HepG2 (cell line): ENCODE data around the gene DNMT1. TPM values are rescaled to one million over a fixed set of nuclear protein-coding genes. Genes with fewer than 3 reads are reported as not detected.

Experiments used
- AHDC1 ChIP-seq: sonication (generic); formaldehyde crosslinking; IDR thresholded peaks from 2 replicates; pipeline ENCODE4 v1.5.1; 2020; ENCODE audit warnings: mild to moderate bottlenecking, missing genetic modification reagents, borderline replicate concordance
- BORCS8-MEF2B ChIP-seq: sonication (generic); formaldehyde crosslinking; IDR thresholded peaks from 2 replicates; pipeline ENCODE4 v1.8.0; 2022; ENCODE audit warnings: mild to moderate bottlenecking, missing genetic modification reagents
- DRAP1 ChIP-seq: IDR thresholded peaks from 2 replicates; pipeline ENCODE4 v1.6.1; 2016; ENCODE audit warnings: missing genetic modification reagents, missing compliant biosample characterization
- HDAC6 ChIP-seq: fragments of 200-600 bp; sonication (generic); IDR thresholded peaks from 2 replicates; pipeline ENCODE4 v1.7.0; 2017; ENCODE audit warnings: mild to moderate bottlenecking, antibody characterized with exemption, low read length, low read depth
- HOXA7 ChIP-seq: sonication (generic); formaldehyde crosslinking; IDR thresholded peaks from 2 replicates; pipeline ENCODE4 v1.8.1; 2022; ENCODE audit warnings: mild to moderate bottlenecking, missing genetic modification reagents, moderate library complexity
- JUND ChIP-seq: sonication (generic); formaldehyde crosslinking; IDR thresholded peaks from 2 replicates; pipeline ENCODE4 v1.8.0; 2022; ENCODE audit warnings: mild to moderate bottlenecking, missing genetic modification reagents
- KAT2B ChIP-seq: fragments of 150-350 bp; IDR thresholded peaks from 2 replicates; pipeline ENCODE4 v1.6.1; 2014; ENCODE audit warnings: low read depth, low read length, borderline replicate concordance
- MATR3 ChIP-seq: sonication (generic); formaldehyde crosslinking; IDR thresholded peaks from 2 replicates; pipeline ENCODE4 v1.4.0; 2020; ENCODE audit warnings: missing genetic modification reagents
- MLXIP ChIP-seq: sonication (generic); formaldehyde crosslinking; IDR thresholded peaks from 2 replicates; pipeline ENCODE4 v1.9.0; 2021; ENCODE audit warnings: missing genetic modification reagents, borderline replicate concordance
- MTF2 ChIP-seq: sonication (generic); formaldehyde crosslinking; IDR thresholded peaks from 2 replicates; pipeline ENCODE4 v1.5.0; 2020; ENCODE audit warnings: missing genetic modification reagents, borderline replicate concordance
- NCOA1 ChIP-seq: sonication (generic); formaldehyde crosslinking; IDR thresholded peaks from 2 replicates; pipeline ENCODE4 v1.9.0; 2021; ENCODE audit warnings: missing genetic modification reagents
- NFKBIZ ChIP-seq: IDR thresholded peaks from 2 replicates; pipeline ENCODE4 v1.6.1; 2018; ENCODE audit warnings: missing genetic modification reagents, missing compliant biosample characterization
- PRDM4 ChIP-seq: sonication (generic); formaldehyde crosslinking; IDR thresholded peaks from 2 replicates; pipeline ENCODE4 v1.9.0; 2021; ENCODE audit warnings: missing genetic modification reagents, borderline replicate concordance
- SIX4 ChIP-seq: sonication (generic); formaldehyde crosslinking; IDR thresholded peaks from 2 replicates; pipeline ENCODE4 v1.4.0; 2020; ENCODE audit warnings: missing genetic modification reagents
- SMAD3 ChIP-seq: sonication (generic); formaldehyde crosslinking; IDR thresholded peaks from 2 replicates; pipeline ENCODE4 v1.4.0; 2020; ENCODE audit warnings: missing genetic modification reagents
- ZNF788 ChIP-seq: sonication (generic); formaldehyde crosslinking; IDR thresholded peaks from 2 replicates; pipeline ENCODE4 v1.5.0; 2020; ENCODE audit warnings: mild to moderate bottlenecking, missing genetic modification reagents, borderline replicate concordance
- polyA plus RNA-seq, 8 experiments: library from polyadenylated mRNA; depleted of rRNA in 3 of 8; stranded (reverse) in 7 of 8; unstranded in 1 of 8; fragments of >200 nt; fragmentation: Illumina TruSeq in 4 of 8; extraction: Trizol in 4 of 8; gene quantifications; 2 replicates each; pipeline versions ENCODE4 v1.2.1 to v1.2.3, GENCODE V29; 2011 to 2016; ENCODE audit warnings: low read depth in 4 of 8, missing spikeins in 1 of 8, mixed read lengths in 1 of 8; ENCODE audit not compliant: insufficient read depth in 1 of 8
- total RNA-seq, 5 experiments: library from RNA; depleted of rRNA; stranded (reverse); fragments of >200 nt; fragmentation: Illumina TruSeq; extraction: Trizol; gene quantifications; 2 replicates each; pipeline ENCODE4 v1.2.3, GENCODE V29; 2016; ENCODE audit warnings: low read depth in 1 of 5

The DNMT1 gene
- total and polyA plus RNA-seq, 2 of the 13 experiments (the other 11 are each of a cell fraction or from before 2014, with no cell fraction given), result 31.2 to 91.1 TPM

- TF ChIP-seq HDAC6 (no peak), ZNF788 (no peak; the same call in 1 of the 2 replicates), MLXIP (CRISPR knock-in tag) (no peak), HOXA7 (CRISPR knock-in tag) (no peak), MATR3 (no peak), MTF2 (CRISPR knock-in tag) (no peak), PRDM4 (no peak), NCOA1 (no peak), BORCS8-MEF2B (CRISPR knock-in tag) (peak; percentile 40; the same call in 1 of the 2 replicates), NFKBIZ (CRISPR knock-in tag) (no peak), AHDC1 (CRISPR knock-in tag) (no peak), SMAD3 (CRISPR knock-in tag) (peak; percentile 62; the same call in 1 of the 2 replicates), SIX4 (CRISPR knock-in tag) (no peak), DRAP1 (CRISPR knock-in tag) (no peak), KAT2B (no peak), JUND (CRISPR knock-in tag) (peak; percentile 86)
These were observed 11.6 kb upstream of the DNMT1 start (continued) for GRCh38 chr19:10206226-10206885.
